ENCODE measurements around the gene HNRNPC.

DNA sequence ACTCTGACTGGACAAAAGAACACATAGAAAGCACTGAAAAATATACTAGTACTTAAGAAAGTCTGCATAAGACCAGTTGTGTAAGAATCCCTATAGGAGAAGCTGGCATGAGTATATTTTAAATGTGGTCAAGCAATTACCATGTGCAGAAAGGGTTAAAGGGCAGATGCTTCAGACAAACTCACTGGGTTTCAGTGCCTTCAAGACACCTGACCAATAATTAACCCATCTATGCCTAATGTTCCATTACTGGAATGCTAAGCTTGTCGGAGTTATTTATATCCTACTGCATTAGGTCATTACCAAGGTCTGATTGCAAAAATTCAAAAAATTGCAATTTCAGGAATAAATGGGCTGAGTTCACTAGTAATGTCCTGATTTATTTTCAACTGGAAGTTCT, 41.3 kb downstream of the HNRNPC start:
- TF ChIP-seq, protein P1, sequence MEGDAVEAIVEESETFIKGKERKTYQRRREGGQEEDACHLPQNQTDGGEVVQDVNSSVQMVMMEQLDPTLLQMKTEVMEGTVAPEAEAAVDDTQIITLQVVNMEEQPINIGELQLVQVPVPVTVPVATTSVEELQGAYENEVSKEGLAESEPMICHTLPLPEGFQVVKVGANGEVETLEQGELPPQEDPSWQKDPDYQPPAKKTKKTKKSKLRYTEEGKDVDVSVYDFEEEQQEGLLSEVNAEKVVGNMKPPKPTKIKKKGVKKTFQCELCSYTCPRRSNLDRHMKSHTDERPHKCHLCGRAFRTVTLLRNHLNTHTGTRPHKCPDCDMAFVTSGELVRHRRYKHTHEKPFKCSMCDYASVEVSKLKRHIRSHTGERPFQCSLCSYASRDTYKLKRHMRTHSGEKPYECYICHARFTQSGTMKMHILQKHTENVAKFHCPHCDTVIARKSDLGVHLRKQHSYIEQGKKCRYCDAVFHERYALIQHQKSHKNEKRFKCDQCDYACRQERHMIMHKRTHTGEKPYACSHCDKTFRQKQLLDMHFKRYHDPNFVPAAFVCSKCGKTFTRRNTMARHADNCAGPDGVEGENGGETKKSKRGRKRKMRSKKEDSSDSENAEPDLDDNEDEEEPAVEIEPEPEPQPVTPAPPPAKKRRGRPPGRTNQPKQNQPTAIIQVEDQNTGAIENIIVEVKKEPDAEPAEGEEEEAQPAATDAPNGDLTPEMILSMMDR (conservative IDR thresholded peaks at IDR 0.05; ENCODE audit: low read length): no peak
- TF ChIP-seq EZH2phosphoT487 (IDR thresholded peaks at IDR 0.05; ENCODE audit: borderline replicate concordance, low read depth, low read length): no peak

All from OCI-LY7 (cell line).